Measurements from ENCODE around the gene BACE2. TPM values are rescaled to one million over a fixed set of nuclear protein-coding genes. Genes with fewer than 3 reads are reported as not detected.
"Not testable (repeated sequence)": the region's sequence is repeated elsewhere in the genome, so short reads cannot be mapped to it uniquely, and the experiment has no call there.

Gene BACE2
- total RNA-seq, 3 donors from 2014 or later (not counting 1 experiment from before 2014, with no cell fraction given) = 0.12 to 10.3 (median 0.29) TPM

DNA sequence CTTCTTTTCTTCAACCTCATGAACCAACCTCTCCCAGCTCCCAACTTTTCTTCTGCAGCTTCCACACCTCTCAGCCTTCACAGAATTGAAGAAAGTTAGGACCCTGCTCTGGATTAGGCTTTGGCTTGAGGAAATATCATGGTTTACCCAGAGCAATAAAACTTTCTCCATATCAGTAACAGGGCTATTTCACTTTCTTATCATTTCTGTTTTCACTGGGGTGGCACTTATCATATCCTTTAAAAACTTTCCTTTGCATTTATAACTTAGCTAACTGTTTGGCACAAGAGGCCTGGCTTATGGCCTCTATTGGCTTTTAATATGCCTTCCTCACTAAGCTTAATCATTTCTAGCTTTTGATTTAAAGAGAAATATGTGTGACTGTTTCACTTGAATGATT is 139.3 kb downstream of the BACE2 start:
- H3K27ac ChIP-seq (ENCODE audit: low read length) = no peak overlapping the region
- Mint-ChIP-seq H3K4me3 (no peak overlapping the region), H3K27ac (no peak overlapping the region), H3K9me3 (no peaks in the 10 kb centered on the region), H3K27me3 (ENCODE audit: low read depth in 2 of 2) (peaks cover 9 to 45% of the 10 kb centered on the region in 2 donors), H3K36me3 (no peaks in the 10 kb centered on the region), H3K4me1 (no peaks in the 10 kb centered on the region)
- H3K4me3 ChIP-seq (ENCODE audit: low read length) = no peak overlapping the region
- no peaks in the 10 kb centered on the region for H3K36me3 ChIP-seq (ENCODE audit: control insufficient read depth, insufficient read depth, low read length)
- intact Hi-C loops (cut with micrococcal nuclease) = no loop called here
- TF ChIP-seq CTCF (IDR thresholded peaks at IDR 0.05) = no peak
- H3K4me1 ChIP-seq (ENCODE audit: control insufficient read depth, insufficient read depth, low read length) = no peaks in the 10 kb centered on the region
- DNase-seq (no peak), ATAC-seq (no peak)
- H3K9me3 ChIP-seq (ENCODE audit: control insufficient read depth, insufficient read depth, low read length) = no peaks in the 10 kb centered on the region
- no peaks in the 10 kb centered on the region for H3K27me3 ChIP-seq (ENCODE audit: control insufficient read depth, insufficient read depth, low read length)

GRCh38 chr21:41313285-41314164 is 145.6 kb downstream of the BACE2 start:
- not testable (repeated sequence) for H3K4me3 Mint-ChIP-seq, H3K9me3 Mint-ChIP-seq

GRCh38 chr21:41315726-41316125 is 147.8 kb downstream of the BACE2 start:
- Histone ChIP-seq H3K4me3 (ENCODE audit: low read length) (no peak overlapping the region), H3K27ac (ENCODE audit: low read length) (no peak overlapping the region), H3K27me3 (ENCODE audit: control insufficient read depth, insufficient read depth, low read length) (no peaks in the 10 kb centered on the region), H3K9me3 (ENCODE audit: control insufficient read depth, insufficient read depth, low read length) (no peaks in the 10 kb centered on the region), H3K4me1 (ENCODE audit: control insufficient read depth, insufficient read depth, low read length) (no peaks in the 10 kb centered on the region), H3K36me3 (ENCODE audit: control insufficient read depth, insufficient read depth, low read length) (no peaks in the 10 kb centered on the region)
- H3K27me3 Mint-ChIP-seq (ENCODE audit: low read depth in 2 of 2) = peaks cover 29 to 47% of the 10 kb centered on the region in 2 donors
- TF ChIP-seq CTCF (IDR thresholded peaks at IDR 0.05) = no peak
- H3K9me3 Mint-ChIP-seq = no peaks in the 10 kb centered on the region
- no peak overlapping the region for H3K4me3 Mint-ChIP-seq
- H3K36me3 Mint-ChIP-seq = no peaks in the 10 kb centered on the region
- ATAC-seq (no peak), DNase-seq (no peak)
- intact Hi-C loops (cut with micrococcal nuclease) = no loop called here
- H3K27ac Mint-ChIP-seq = no peak overlapping the region
- 96% methylated on average over 5 of the region's 6 CpGs for WGBS (ENCODE audit: insufficient coverage)
- no peaks in the 10 kb centered on the region for H3K4me1 Mint-ChIP-seq

More at GRCh38 chr21:41313285-41314164, 145.6 kb downstream of the BACE2 start:
- H3K4me3 ChIP-seq (ENCODE audit: low read length); H3K36me3 ChIP-seq (ENCODE audit: control insufficient read depth, insufficient read depth, low read length); ATAC-seq; H3K4me1 ChIP-seq (ENCODE audit: control insufficient read depth, insufficient read depth, low read length); intact Hi-C loops (cut with micrococcal nuclease); H3K27ac ChIP-seq (ENCODE audit: low read length); H3K36me3 Mint-ChIP-seq; H3K4me1 Mint-ChIP-seq; DNase-seq; H3K27ac Mint-ChIP-seq; H3K9me3 ChIP-seq (ENCODE audit: control insufficient read depth, insufficient read depth, low read length); H3K27me3 ChIP-seq (ENCODE audit: control insufficient read depth, insufficient read depth, low read length): not testable (repeated sequence)
- 92% methylated on average over 1 of the region's 8 CpGs for WGBS (ENCODE audit: insufficient coverage)
- H3K27me3 Mint-ChIP-seq (ENCODE audit: low read depth in 2 of 2) = peaks cover 32 to 44% of the 10 kb centered on the region in 2 donors

- Histone ChIP-seq H3K9me3 (ENCODE audit: control insufficient read depth, insufficient read depth, low read length) (no peaks in the 10 kb centered on the region), H3K4me1 (ENCODE audit: control insufficient read depth, insufficient read depth, low read length) (no peaks in the 10 kb centered on the region), H3K4me3 (ENCODE audit: low read length) (no peak within 1 kb of the TSS), H3K27ac (ENCODE audit: low read length) (no peak within 1 kb of the TSS), H3K36me3 (ENCODE audit: control insufficient read depth, insufficient read depth, low read length) (no peaks in the 10 kb centered on the region), H3K27me3 (ENCODE audit: control insufficient read depth, insufficient read depth, low read length) (no peaks in the 10 kb centered on the region)
- Mint-ChIP-seq H3K36me3 (no peaks in the 10 kb centered on the region), H3K9me3 (no peaks in the 10 kb centered on the region), H3K4me3 (no peak within 1 kb of the TSS), H3K4me1 (no peaks in the 10 kb centered on the region), H3K27me3 (ENCODE audit: low read depth in 2 of 2) (peaks cover 31 to 51% of the 10 kb centered on the region in 2 donors), H3K27ac (no peak within 1 kb of the TSS)
- WGBS (ENCODE audit: insufficient coverage) = 13% methylated on average over 55 of the region's 55 CpGs
- intact Hi-C loops (cut with micrococcal nuclease) = no loop called here
- DNase-seq = no peak
- no peak for ATAC-seq
- TF ChIP-seq CTCF (IDR thresholded peaks at IDR 0.05) = no peak
Measured at GRCh38 chr21:41316200-41317062, 148.5 kb downstream of the BACE2 start, which contains the start of gene FAM3B. FAM3B (plus strand) TSS chr21:41316801; CDS start chr21:41316880, 79 bp downstream.

Measured in natural killer cell (primary cell).